22Rv1 (cell line): ENCODE results near the gene IMP3.

ENCODE experiments used
- CTCF ChIP-seq: fragments of 450-650 bp; IDR thresholded peaks from 2 replicates; pipeline ENCODE4 v1.5.1; 2017; ENCODE audit warnings: mild to moderate bottlenecking
- ZFX ChIP-seq: fragments of 450-650 bp; IDR thresholded peaks from 2 replicates; pipeline ENCODE4 v1.6.1; 2017; ENCODE audit warnings: antibody characterized with exemption, borderline replicate concordance

DNA sequence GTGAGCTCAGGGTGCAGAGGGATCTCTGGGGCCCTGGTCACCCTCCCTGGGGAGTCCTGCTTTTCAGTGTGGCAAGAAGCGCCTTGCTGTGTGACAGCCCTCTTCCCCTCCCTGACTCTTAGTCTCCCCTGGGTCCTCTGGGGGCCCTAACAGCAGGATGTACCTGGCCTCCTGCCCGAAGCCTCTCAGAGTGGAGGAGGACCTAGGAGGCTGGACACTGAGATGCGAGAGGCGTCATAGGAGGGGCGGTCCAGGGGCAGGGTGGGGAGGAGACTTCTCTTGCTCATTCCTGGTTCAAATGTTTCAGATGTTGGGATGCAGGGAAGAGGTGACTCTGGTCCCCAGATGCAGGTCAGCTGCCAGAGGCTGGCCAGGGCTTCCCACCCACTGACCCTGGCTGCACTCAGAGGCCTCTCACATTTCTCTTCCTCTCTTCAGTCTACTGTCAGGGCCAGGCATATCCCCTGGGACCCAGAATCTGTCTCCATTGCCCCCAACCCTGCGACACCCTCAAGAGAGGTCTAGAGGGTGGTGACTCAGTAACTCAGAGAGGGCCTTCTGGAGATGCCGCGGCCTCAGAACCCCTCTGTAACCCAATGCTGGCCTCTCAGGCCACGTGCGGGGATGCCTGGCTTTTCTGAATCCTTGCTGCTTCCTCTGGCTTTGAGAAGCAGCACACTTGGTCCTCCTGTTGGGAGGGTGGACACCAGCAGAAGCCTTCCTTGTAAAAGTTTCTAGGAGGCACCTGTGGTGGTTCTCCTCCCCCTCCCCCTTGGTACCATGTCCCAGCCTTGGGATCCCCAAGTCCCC, 33.6 kb upstream of the IMP3 start:
- TF ChIP-seq CTCF (no peak), ZFX (no peak)
